SK-N-SH (cell line): ENCODE measurements around the gene FH.

Source experiments
- JUND ChIP-seq: IDR thresholded peaks from 2 replicates; pipeline ENCODE4 v1.4.0; 2012
- POLR2AphosphoS5 ChIP-seq: IDR thresholded peaks from 2 replicates; pipeline ENCODE4 v1.6.1; 2012; ENCODE audit warnings: low read depth, low read length
- SIN3A ChIP-seq: IDR thresholded peaks from 2 replicates; pipeline ENCODE4 v1.6.1; 2012; ENCODE audit warnings: low read depth, mild to moderate bottlenecking, low read length, moderate library complexity, borderline replicate concordance
- TAF1 ChIP-seq: IDR thresholded peaks from 2 replicates; pipeline ENCODE4 v1.6.1; 2012; ENCODE audit warnings: low read depth, mild to moderate bottlenecking, low read length, moderate library complexity, borderline replicate concordance
- ZBTB33 ChIP-seq: IDR thresholded peaks from 2 replicates; pipeline ENCODE4 v1.4.0; 2012; ENCODE audit warnings: low read depth, borderline replicate concordance
- TF ChIP-seq, protein P1 (sequence below): fragments of 200-600 bp; sonication (generic); IDR thresholded peaks from 2 replicates; pipeline ENCODE4 v1.6.1; 2017; ENCODE audit warnings: antibody characterized with exemption, mild to moderate bottlenecking, moderate library complexity

- TF ChIP-seq, protein P1, sequence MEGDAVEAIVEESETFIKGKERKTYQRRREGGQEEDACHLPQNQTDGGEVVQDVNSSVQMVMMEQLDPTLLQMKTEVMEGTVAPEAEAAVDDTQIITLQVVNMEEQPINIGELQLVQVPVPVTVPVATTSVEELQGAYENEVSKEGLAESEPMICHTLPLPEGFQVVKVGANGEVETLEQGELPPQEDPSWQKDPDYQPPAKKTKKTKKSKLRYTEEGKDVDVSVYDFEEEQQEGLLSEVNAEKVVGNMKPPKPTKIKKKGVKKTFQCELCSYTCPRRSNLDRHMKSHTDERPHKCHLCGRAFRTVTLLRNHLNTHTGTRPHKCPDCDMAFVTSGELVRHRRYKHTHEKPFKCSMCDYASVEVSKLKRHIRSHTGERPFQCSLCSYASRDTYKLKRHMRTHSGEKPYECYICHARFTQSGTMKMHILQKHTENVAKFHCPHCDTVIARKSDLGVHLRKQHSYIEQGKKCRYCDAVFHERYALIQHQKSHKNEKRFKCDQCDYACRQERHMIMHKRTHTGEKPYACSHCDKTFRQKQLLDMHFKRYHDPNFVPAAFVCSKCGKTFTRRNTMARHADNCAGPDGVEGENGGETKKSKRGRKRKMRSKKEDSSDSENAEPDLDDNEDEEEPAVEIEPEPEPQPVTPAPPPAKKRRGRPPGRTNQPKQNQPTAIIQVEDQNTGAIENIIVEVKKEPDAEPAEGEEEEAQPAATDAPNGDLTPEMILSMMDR = no peak
- TF ChIP-seq ZBTB33 (no peak), JUND (no peak), SIN3A (no peak), POLR2AphosphoS5 (no peak), TAF1 (no peak)
These were observed 62.1 kb downstream of the FH start for GRCh38 chr1:241457421-241457820.
